Measurements from ENCODE around the gene LYST.
"Not testable (repeated sequence)": the region's sequence is repeated elsewhere in the genome, so short reads cannot be mapped to it uniquely, and the experiment has no call there.

LYST gene

DNA sequence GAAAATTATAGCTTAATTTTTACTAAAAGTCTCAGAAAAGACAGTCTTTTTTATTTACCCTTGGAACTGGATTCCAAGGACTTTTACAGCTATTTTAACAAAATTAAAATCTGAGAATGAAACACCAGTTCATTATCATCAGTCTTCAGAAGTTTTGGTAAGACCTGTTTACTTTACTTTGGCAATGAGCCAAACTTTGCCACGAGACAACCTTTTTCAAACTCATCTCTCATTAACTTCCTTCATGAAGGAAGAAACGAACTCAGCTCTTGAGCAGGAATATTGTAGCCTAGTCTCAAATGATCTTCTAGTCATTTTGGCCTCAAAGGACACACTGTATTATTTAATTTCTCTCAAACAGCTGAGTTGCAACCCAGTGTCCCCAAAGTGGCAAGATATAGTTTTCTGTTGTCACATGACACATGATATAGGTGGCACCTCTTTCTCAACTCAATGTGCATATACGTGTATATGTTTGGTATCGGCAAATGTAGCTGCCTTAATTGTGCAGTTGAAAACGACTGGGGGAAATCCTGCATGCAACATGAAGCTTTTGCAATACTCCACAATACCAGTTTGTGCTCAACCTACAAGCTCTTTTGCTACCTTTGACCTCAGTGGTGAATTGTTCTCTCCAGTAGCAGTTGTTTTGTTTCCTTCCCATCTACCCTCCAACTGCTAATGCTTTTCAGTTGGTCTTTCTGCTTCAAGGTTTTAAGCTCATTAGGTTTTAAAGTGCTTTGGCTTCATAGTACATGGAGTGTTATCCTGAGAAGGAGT is 208.8 kb downstream of the LYST start:
- no peak for DNase-seq (ENCODE audit: low read depth, low spot score)

DNA sequence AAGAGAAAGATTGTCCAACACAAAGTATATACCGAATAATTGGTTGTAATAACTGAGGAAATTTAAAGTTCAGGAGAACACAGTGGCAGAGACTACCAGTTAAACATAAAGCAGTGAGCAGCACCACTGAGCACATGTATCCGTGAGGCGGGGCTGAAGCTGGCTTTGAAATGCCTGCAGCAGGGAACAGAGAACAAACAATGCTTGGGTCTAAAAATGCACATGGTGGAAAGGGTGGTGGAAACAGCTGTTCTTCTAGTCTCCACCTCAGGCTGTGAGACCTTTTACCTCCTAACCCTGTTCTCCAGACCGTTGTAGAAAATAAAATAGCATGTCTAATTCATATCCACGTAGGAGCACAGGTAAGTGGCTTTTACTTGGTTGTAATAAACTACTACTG is 209.4 kb downstream of the LYST start:
- DNase-seq (ENCODE audit: low read depth, low spot score): no peak

DNA sequence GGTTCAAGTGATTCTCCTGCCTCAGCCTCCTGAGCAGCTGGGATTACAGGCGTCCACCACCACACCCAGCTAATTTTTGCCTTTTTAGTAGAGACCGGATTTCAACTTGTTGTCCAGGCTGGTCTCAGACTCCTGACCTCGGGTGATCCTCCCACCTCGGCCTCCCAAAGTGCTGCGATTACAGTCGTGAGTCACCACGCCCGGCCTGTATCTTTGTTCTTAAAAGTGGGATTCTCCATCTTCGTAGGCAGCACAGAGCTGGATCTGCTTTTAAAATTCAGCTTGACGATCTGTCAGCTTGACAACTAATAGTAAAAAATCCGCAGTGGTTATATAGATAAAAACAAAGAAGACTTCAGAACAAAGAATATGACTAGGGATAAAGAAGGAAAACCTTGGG is 214.3 kb downstream of the LYST start:
- no peak for DNase-seq (ENCODE audit: low read depth, low spot score)

- DNase-seq (ENCODE audit: low read depth, low spot score): no peak
Observed at GRCh38 chr1:235651170-235651806, 215.4 kb downstream of the LYST start.

DNA sequence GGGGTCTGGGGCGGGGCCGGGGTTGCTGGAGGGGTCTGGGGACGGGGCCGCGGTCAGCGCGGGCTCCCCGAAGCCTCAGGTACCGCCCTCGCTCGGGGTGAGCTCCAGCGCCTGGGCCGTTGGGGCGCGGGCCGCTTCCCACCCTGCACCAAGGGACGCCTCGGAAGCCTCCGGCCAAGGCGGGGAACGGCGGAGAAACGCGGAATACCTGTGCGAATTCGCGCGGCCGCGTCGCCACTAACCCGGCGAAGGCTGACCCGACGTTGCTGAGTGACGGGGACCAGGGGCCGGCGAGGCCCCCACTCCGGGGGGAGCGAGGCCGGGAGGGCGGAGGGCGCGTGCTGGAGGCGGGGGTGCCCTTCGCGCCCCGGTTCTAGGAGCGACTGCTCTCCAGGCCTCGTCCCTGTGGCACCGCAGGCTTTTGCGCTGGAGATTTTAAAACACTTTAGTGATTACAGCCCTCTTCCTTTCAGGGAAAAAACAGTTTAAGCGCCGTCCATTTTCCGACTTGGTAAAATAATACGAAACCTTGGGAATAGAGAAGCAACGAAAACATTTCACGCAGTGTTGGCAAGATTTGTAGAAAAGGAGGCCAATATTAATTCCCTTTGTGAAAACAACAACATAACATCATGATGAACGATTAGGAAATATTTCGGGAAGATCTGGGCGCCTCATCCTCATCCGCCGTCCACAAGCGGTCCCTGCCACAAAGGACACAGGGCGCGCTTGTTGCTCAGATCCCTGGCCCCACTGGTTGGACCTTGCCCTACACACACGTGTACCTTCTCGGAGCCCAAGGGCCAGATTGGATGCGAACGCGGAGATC is 216.2 kb downstream of the LYST start:
- no peak for DNase-seq (ENCODE audit: low read depth, low spot score)

DNA sequence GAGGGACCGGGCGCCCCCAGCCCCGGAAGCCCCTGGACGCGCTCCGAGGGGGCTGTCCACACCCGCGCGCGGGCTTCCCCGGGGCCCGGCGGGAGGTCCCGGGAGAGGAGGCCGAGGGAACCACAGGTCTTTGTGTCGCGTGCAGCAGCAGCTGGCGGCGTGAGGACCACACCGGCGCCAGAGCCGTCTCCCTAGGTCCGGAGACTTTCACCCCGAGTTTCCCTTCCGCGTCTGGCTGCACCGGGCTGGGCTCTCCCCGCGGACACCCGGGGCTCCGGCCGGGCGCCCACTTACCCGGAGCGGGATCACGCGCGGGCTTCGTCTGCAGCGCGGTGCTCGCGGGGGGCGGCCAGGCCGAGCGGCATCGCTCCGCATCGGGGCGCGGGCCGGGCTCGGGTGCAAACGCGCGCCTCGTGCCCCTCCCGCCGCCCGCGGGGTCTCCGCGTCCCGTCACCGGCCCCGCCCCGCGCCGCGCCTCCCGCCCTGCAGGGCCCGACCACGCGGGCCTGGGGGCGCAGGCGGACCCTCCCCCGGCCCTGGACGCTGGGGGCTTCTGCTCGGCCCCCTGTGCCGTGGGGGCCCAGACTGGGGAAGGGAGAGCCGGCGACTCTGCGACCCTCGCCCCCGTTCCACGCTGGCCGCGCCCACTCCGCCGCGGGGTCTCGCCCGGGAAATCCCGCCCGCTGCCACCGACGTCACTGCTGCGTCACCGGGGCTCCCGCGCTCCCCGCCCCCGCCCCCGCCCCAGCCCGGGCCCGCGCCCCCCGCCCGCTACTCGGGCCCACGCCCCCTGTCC is 217.1 kb downstream of the LYST start, which contains the start of gene GNG4:
TSS of gene GNG4 (minus strand) at position 417 of the 796 bp plus-strand sequence. CDS start 65,946 bp downstream, outside the sequence.
- DNase-seq (ENCODE audit: low read depth, low spot score): no peak

GRCh38 chr1:235648954-235649367 is 217.7 kb downstream of the LYST start:
- DNase-seq (ENCODE audit: low read depth, low spot score): peak; percentile 7

DNA sequence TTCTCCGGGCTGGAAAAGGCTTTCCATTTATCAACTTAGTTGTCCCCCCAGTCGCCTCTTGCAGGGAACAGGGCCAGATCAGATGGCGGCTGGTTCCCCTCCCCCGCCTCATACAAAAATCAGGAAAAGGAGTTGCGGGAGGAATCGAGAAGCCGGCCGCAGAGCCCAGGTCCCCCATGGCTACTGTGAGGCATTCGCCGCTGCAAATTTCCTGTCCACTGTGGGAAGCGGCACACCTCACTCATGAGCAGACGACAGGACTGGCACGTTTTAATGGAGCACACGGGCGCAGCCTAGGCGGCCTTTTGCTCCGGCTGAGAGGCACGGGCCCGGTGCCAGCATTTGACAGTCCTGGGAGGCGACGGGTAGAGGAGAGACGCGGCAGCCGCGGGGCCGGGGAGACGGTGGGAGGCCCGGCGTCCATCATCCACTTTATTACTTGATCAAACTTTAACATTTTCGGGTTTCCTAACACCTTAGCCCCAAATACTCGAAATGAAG is 218.2 kb downstream of the LYST start:
- DNase-seq (ENCODE audit: low read depth, low spot score): no peak

DNA sequence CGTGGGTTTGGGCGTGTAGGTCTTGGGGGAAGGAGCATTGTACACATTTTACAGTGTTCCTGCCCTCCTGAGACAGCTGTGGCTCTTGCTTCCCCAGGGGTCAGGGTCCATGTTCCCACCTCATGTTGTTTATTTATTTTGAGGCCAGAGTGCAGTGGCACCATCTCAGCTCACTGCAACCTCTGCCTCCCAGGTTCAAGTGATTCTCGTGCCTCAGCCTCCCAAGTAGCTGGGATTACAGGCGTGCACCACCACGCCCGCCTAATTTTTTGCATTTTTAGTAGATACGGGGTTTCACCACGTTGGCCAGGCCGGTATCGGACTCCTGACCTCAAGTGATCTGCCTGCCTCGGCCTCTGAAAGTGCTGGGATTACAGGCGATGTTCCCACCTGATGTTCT is 219.2 kb downstream of the LYST start:
- DNase-seq (ENCODE audit: low read depth, low spot score): not testable (repeated sequence)

- DNase-seq (ENCODE audit: low read depth, low spot score): no peak
Observed at GRCh38 chr1:235646463-235646862, 220.2 kb downstream of the LYST start.

- no peak for DNase-seq (ENCODE audit: low read depth, low spot score)
Observed at GRCh38 chr1:235644693-235645305, 221.9 kb downstream of the LYST start.

DNA sequence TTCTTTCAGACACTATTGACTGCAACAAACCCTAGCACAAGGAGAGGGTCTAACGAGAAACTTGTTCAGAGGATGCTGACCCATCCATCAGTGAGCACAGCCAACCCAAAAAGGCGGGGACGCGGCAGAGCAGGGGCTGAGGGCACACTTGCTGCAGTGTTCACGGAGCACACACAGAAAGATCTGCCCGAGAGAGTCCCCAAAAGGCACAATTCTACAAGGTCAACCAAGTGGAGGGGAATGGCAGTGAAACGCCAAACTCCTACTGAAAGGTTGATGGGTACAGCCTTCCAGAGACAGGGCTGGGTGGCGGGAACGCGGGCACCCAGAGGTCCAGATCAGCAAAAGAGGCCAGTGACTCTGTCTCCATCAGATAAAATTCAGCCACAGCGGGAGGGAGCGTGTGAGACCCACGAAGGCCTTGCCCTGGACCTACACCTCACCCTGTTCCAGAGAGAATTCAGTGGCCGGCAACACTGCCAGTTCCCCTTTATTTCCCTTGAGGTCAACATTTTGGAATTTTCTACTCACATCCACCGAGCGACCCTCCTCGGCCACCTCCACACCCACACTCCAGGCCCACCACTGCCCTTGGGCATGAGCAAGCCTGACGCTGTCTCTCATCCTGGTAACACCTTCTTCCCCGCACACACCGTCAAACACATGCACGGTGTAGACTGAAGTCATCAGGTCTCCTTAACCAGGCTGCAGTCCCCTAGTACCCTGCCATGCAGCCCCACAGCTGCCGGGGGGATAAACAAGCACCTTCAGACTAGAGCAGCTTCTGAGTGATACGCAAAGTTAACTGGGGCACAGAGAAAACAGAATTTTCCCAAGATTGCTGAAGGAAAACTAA is 222.6 kb downstream of the LYST start:
- DNase-seq (ENCODE audit: low read depth, low spot score): no peak

- DNase-seq (ENCODE audit: low read depth, low spot score): no peak
Observed at GRCh38 chr1:235642943-235643371, 223.7 kb downstream of the LYST start.

DNA sequence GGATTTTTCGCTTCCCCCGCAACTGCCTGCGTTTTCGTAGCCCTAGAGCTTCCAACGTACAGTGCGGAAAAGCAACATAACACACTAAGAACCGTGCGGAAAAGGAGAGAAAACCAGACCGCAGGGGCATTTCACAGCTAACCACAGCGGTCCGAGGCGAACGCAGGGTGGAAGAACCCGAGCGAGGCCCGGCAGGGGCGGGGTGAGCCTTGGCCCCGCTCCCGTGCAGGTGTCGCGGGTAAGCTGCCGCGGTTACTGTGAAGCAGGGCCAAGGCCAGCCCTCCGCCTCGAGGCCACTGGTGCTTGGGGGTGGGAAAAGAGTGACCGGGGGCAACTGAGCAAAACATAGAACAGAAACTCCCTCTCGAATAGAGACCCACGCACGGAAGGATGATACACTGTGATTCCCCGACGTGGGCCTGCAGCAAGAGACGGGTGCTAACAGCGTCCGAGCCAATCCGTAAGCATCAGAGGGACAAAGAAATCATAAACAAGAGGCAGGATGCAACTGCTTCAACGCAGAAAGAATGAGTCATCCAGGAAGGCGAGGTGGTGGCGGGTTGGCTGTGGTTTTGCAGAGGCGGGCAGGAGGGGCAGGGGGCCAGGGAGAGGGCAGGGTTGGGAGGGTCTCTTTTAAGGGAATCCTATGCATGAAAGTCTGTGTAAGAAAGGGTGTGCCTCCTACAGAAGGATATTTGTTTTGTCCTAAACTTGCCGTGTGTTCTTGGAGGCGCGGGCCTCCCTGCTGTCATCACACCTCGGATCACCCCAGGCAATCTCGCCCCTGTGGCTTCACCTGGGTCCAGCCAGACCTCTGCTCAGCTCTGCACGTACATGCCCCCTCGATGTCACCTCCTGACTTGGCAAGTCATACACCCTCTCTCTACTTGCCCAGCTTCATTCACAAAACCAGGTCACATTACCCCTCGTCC is 224.4 kb downstream of the LYST start:
- DNase-seq (ENCODE audit: low read depth, low spot score): peak; percentile 23

DNA sequence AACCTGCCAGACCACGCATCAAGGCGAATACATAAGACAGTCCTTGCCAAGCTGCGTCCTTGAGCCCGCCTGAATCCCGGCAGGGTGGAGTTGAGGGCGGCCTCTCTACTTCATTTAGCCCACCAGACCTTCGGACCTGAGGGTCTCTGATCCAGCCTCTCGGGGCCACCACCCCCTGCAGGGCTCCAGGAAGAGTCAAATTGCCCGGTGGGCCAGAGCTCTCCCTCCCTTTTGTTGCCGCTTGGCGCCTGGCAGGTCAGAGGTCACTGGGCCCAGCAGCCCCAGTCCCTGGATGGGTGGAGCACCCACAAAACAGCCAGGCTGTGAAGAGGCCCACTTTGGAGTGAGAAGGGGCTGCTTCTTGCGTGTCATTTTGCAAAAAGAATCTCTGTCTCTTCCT is 226.1 kb downstream of the LYST start:
- DNase-seq (ENCODE audit: low read depth, low spot score): no peak

GRCh38 chr1:235639226-235640205 is 227.2 kb downstream of the LYST start:
- no peak for DNase-seq (ENCODE audit: low read depth, low spot score)

DNA sequence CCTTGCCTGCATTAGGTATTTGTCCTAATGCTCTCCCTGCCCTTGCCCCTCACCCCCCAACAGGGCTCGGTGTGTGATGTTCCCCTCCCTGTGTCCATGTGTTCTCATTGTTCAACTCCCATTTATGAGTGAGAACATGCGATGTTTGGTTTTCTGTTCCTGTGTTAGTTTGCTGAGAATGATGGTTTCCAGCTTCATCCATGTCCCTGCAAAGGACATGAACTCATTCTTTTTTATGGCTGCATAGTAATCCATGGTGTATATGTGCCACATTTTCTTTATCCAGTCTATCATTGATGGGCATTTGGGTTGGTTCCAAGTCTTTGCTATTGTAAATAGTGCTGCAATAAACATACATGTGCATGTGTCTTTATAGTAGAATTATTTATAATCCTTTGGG is 228.1 kb downstream of the LYST start:
- DNase-seq (ENCODE audit: low read depth, low spot score): not testable (repeated sequence)
